RWPE2 (cell line): ENCODE data around the gene CLIP1.
"Not testable (repeated sequence)": the region's sequence is repeated elsewhere in the genome, so short reads cannot be mapped to it uniquely, and the experiment has no call there.

ENCODE experiments used
- ATAC-seq: fragments of 200-7000 bp; cut with Tn5 transposase; 3 replicates; pipeline ENCODE4 v1.9.1; 2021; ENCODE audit warnings: low read depth
- DNase-seq: peaks from one replicate; pipeline ENCODE4 v3.0.0-alpha.2; 2020; ENCODE audit warnings: low spot score
- H3K27ac ChIP-seq: fragments of 450-650 bp; 2 replicates; pipeline ENCODE4 v1.5.1; 2017; ENCODE audit warnings: mild to moderate bottlenecking; ENCODE audit not compliant: poor library complexity, severe bottlenecking
- H3K27me3 ChIP-seq: fragments of 250-450 bp; sonication (Bioruptor Pico); 2 replicates; pipeline ENCODE4 v1.5.1; 2021; ENCODE audit warnings: mild to moderate bottlenecking, moderate library complexity; ENCODE audit not compliant: insufficient read depth, poor library complexity, severe bottlenecking
- H3K36me3 ChIP-seq: fragments of 250-450 bp; sonication (Bioruptor Pico); 2 replicates; pipeline ENCODE4 v1.5.1; 2020; ENCODE audit warnings: low read depth, mild to moderate bottlenecking, moderate library complexity
- H3K4me1 ChIP-seq: fragments of 250-450 bp; sonication (Bioruptor Pico); 2 replicates; pipeline ENCODE4 v1.5.1; 2021; ENCODE audit warnings: mild to moderate bottlenecking, moderate library complexity; ENCODE audit not compliant: insufficient read depth, poor library complexity, severe bottlenecking
- H3K4me3 ChIP-seq: fragments of 250-450 bp; sonication (Bioruptor Pico); 2 replicates; pipeline ENCODE4 v1.5.1; 2021; ENCODE audit warnings: mild to moderate bottlenecking, moderate library complexity; ENCODE audit not compliant: severe bottlenecking
- H3K9me3 ChIP-seq: fragments of 250-450 bp; sonication (Bioruptor Pico); 2 replicates; pipeline ENCODE4 v1.5.1; 2021; ENCODE audit warnings: mild to moderate bottlenecking, moderate library complexity; ENCODE audit not compliant: severe bottlenecking
- TF ChIP-seq, protein P1 (sequence below): fragments of 450-650 bp; IDR thresholded peaks from one replicate; pipeline ENCODE4 v1.5.1; 2017; ENCODE audit warnings: mild to moderate bottlenecking, moderate library complexity; ENCODE audit not compliant: poor library complexity, severe bottlenecking

Gene CLIP1

DNA sequence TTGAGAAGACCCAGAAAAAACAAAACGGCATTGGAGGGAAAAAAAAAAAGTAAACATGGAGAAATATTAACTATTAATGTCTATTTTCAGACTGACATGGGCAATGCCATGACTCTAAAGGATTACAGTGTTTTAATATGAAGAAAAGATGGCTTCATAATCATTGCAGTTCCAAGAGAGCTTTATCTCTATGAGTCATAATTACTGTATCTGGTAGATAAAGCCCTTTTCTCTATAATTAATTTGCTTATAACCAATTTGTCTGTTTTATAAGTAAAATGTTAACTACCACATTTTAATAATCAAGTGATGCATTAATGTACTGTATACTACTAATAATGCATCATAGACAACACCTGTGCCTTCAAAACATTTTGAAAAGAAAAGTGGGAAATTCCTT lies 59.7 kb downstream of the CLIP1 start:
- H3K27me3 ChIP-seq = no peaks in the 10 kb centered on the region
- peaks cover 41% of the 10 kb centered on the region for H3K36me3 ChIP-seq
- peaks cover 13% of the 10 kb centered on the region for H3K4me1 ChIP-seq
- ATAC-seq (no peak), DNase-seq (no peak)
- no peak overlapping the region for H3K4me3 ChIP-seq
- TF ChIP-seq, protein P1, sequence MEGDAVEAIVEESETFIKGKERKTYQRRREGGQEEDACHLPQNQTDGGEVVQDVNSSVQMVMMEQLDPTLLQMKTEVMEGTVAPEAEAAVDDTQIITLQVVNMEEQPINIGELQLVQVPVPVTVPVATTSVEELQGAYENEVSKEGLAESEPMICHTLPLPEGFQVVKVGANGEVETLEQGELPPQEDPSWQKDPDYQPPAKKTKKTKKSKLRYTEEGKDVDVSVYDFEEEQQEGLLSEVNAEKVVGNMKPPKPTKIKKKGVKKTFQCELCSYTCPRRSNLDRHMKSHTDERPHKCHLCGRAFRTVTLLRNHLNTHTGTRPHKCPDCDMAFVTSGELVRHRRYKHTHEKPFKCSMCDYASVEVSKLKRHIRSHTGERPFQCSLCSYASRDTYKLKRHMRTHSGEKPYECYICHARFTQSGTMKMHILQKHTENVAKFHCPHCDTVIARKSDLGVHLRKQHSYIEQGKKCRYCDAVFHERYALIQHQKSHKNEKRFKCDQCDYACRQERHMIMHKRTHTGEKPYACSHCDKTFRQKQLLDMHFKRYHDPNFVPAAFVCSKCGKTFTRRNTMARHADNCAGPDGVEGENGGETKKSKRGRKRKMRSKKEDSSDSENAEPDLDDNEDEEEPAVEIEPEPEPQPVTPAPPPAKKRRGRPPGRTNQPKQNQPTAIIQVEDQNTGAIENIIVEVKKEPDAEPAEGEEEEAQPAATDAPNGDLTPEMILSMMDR = no peak
- H3K27ac ChIP-seq = no peak overlapping the region
- no peaks in the 10 kb centered on the region for H3K9me3 ChIP-seq

GRCh38 chr12:122358403-122358802 lies 64.1 kb downstream of the CLIP1 start:
- not testable (repeated sequence) for DNase-seq, H3K9me3 ChIP-seq, H3K27me3 ChIP-seq, H3K4me1 ChIP-seq, H3K4me3 ChIP-seq, ATAC-seq, H3K27ac ChIP-seq
- H3K36me3 ChIP-seq = peaks cover 63% of the 10 kb centered on the region

DNA sequence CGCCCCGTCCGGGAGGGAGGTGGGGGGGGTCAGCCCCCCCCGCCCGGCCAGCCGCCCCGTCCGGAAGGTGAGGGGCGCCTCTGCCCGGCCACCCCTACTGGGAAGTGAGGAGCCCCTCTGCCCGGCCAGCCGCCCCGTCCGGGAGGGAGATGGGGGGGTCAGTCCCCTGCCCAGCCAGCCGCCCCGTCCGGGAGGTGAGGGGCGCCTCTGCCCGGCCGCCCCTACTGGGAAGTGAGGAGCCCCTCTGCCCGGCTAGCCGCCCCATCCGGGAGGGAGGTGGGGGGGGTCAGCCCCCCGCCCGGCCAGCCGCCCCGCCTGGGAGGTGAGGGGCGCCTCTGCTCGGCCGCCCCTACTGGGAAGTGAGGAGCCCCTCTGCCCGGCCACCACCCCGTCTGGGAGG lies 64.9 kb downstream of the CLIP1 start:
- ATAC-seq = not testable (repeated sequence)

DNA sequence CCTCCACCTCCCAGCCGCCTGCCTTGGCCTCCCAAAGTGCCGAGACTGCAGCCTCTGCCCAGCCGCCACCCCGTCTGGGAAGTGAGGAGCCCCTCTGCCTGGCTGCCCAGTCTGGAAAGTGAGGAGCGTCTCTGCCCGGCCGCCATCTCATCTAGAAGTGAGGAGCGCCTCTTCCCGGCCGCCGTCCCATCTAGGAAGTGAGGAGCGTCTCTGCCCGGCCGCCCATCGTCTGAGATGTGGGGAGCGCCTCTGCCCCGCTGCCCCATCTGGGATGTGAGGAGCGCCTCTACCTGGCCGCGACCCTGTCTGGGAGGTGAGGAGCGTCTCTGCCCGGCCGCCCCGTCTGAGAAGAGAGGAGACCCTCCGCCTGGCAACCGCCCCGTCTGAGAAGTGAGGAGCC lies 65.5 kb downstream of the CLIP1 start:
- not testable (repeated sequence) for H3K4me3 ChIP-seq, DNase-seq, H3K27me3 ChIP-seq, H3K27ac ChIP-seq, ATAC-seq, H3K4me1 ChIP-seq, H3K9me3 ChIP-seq
- H3K36me3 ChIP-seq = peaks cover 71% of the 10 kb centered on the region

More for the DNA sequence above, 64.9 kb downstream of the CLIP1 start:
- H3K27me3 ChIP-seq, DNase-seq, H3K4me3 ChIP-seq, H3K9me3 ChIP-seq, H3K27ac ChIP-seq, H3K4me1 ChIP-seq: not testable (repeated sequence)
- H3K36me3 ChIP-seq = peaks cover 66% of the 10 kb centered on the region

GRCh38 chr12:122356192-122356635 lies 66.3 kb downstream of the CLIP1 start:
- Histone ChIP-seq H3K27me3 (no peaks in the 10 kb centered on the region), H3K36me3 (peaks cover 72% of the 10 kb centered on the region), H3K27ac (no peak overlapping the region), H3K4me1 (no peaks in the 10 kb centered on the region), H3K9me3 (no peaks in the 10 kb centered on the region), H3K4me3 (no peak overlapping the region)
- peak; percentile 77 for ATAC-seq
- no peak for DNase-seq
- TF ChIP-seq, protein P1 = peak; percentile 85

DNA sequence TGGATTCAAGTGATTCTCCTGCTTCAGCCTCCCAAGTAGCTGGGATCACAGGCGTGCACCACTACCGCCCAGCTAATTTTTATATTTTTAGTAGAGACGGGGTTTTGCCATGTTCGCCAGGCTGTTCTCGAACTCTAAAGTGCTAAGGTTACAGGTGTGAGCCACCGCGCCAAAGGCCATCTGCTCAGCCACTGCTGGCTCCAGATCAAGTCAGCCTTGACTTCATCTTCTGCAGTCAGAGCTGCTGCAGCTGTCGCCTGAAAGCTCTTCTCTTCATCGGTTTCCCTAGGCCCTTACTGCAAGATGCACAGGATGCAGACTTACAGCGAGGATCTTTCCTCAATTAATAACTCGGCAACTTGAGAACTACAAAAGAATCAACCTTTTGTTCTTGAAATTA lies 66.8 kb downstream of the CLIP1 start:
- H3K4me1 ChIP-seq = no peaks in the 10 kb centered on the region
- no peak for DNase-seq
- TF ChIP-seq, protein P1 = no peak
- H3K27me3 ChIP-seq = no peaks in the 10 kb centered on the region
- no peaks in the 10 kb centered on the region for H3K9me3 ChIP-seq
- H3K27ac ChIP-seq = no peak overlapping the region
- H3K4me3 ChIP-seq = no peak overlapping the region
- peaks cover 72% of the 10 kb centered on the region for H3K36me3 ChIP-seq
- no peak for ATAC-seq
